IPS-18c (cell line): Measurements from ENCODE around the gene TRAF1.

Source experiments
- H3K4me3 ChIP-seq: 2 replicates; pipeline ENCODE4 v1.7.0; 2013; ENCODE audit warnings: low read depth, mild to moderate bottlenecking, low read length, moderate library complexity; ENCODE audit not compliant: insufficient read depth
- H3K9me3 ChIP-seq: one replicate; pipeline ENCODE4 v1.6.1; 2013; ENCODE audit warnings: mild to moderate bottlenecking, low read length, moderate library complexity; ENCODE audit not compliant: control insufficient read depth, insufficient read depth

Gene TRAF1

DNA sequence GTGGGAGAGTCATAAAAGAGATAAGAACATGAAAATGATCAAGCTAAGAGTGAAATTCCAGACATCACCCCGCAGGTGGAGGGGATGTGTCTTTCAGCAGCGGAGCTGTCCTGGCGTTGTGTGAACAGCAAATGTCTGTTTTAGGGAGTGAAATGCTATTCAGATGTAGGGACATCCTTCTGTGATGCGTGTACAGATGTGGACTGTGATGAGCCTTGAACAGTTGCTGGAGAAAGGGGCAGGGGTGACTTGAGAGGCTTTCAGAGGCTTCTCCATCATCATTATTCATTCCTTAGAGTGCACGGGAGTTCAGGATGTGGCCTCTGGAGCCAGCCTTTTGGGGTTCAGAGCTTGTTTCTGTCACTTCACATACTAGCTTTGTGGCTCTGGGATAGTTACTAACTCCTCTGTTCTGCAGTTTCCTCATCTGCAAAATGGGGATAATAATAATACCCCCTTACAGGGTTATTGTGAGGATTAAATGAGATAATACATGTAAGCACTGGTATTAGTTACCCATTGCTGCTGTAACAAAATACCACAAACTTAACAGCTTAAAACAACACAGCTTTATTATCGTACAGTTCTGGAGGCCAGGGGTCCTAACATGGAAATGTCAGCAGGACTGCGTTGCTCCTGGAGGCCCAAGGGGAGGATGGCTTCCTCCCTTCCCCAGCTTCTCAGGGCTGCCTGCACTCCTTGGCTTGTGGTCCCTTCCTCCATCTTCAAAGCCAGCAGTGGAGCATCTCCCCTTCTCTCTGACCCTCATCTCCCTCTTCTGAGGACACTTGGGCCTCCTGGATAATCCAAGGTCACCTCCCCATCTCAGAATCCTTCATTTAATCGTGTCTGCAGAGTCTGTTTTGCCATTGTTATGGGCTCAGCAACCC is 9.4 kb downstream of the TRAF1 start:
- no peak overlapping the region for H3K4me3 ChIP-seq
- H3K9me3 ChIP-seq, result peaks cover 3% of the 10 kb centered on the region

GRCh38 chr9:120916588-120916987 is 10.0 kb downstream of the TRAF1 start:
- H3K4me3 ChIP-seq, result no peak overlapping the region
- peaks cover 3% of the 10 kb centered on the region for H3K9me3 ChIP-seq

DNA sequence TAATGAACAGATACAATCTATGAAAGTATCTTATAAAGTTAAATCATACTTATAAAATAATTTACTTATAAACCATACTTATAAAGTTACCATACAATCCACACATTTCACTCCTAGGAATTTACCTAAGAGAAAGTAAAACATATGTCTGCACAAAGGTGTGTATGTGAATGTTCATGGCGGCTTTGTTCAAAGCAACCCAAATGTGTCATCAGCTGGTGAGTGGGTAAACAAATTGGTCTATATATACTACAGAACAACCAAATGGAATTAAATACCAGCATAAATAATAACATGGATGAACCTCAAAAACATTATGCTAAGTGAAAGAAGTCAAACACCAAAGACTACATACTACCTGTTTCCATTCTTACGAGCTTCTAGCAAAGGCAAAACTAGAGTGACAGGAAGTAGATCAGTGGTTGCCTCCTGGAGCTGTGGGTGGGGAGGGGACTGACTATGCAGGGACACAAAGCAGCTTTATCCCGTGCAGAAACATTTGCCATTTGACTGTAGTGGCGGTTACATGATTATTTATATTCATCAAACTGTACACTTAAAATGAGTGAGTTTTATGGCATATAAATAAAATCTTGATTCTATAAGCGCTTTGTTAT is 10.6 kb downstream of the TRAF1 start:
- Histone ChIP-seq H3K4me3 (no peak overlapping the region), H3K9me3 (peaks cover 3% of the 10 kb centered on the region)

- H3K4me3 ChIP-seq, result no peak overlapping the region
Measured at GRCh38 chr9:120914953-120915352, 11.6 kb downstream of the TRAF1 start.

GRCh38 chr9:120914396-120914795 is 12.2 kb downstream of the TRAF1 start:
- Histone ChIP-seq H3K9me3 (peaks cover 3% of the 10 kb centered on the region), H3K4me3 (no peak overlapping the region)

More at GRCh38 chr9:120914953-120915352, 11.6 kb downstream of the TRAF1 start:
- peaks cover 3% of the 10 kb centered on the region for H3K9me3 ChIP-seq

- H3K4me3 ChIP-seq, result no peak overlapping the region
- peaks cover 3% of the 10 kb centered on the region for H3K9me3 ChIP-seq
Measured at GRCh38 chr9:120913647-120914264, 12.8 kb downstream of the TRAF1 start.

DNA sequence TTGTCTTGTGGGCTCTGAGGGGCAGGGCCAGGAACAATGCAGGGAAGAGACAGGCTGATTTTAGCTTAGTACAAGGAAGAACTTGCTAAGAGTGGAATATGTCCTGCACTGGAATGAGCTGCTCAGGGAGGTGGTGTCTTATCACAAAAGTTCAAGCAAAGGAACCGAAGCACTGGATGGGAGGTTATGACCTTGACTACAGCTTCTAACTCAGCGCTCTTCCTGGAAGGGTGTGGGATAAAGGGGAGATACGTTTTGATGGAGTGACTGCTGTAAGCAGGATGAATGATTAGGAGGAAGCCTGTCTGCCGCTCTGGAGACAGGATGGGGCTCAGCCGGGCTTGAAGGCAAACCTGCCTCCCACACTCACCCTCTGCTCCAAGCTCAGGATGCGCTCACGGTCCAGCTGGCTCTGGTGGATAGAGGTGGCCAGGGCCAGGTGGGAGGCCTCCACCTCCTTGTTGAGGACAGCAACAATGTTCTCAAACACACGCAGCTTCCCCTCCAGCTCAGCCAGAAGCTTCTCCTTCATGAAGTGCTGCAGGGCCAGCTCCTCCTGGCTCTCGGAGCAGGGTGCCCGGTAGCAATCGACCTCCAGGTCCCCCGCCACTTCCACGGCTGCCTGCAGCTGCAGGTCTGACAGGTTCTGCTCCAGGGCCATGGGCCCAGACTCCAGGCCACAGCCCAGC is 13.5 kb downstream of the TRAF1 start:
- peaks cover 3% of the 10 kb centered on the region for H3K9me3 ChIP-seq
- no peak overlapping the region for H3K4me3 ChIP-seq

DNA sequence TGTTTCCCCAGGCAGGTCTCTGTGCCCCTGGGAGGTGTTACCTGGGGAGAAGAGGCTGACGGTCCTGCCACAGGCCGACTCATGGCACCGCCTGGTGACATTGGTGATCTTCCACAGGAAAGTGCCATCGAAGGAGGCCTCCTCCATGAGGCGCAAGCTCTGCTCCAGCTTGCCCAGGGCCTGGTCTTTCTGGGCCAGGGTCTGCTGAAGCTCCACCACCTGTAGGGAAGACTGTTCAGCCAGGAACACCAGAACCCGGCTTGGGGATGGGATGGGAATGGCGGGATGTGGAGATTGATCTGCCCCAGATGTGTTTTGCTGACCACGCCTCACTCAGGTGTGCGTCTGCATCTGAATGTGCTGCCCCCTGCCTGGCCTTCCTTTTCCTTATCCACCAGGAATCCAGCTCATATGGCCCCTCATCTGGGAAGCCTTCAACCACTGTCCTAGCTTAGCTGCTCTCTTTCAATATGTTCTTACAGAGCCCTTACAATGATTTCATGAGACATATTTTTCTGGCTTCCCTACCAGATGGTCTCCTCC is 15.2 kb downstream of the TRAF1 start:
- Histone ChIP-seq H3K4me3 (no peak overlapping the region), H3K9me3 (peaks cover 3% of the 10 kb centered on the region)

GRCh38 chr9:120910643-120911042 is 16.0 kb downstream of the TRAF1 start:
- Histone ChIP-seq H3K4me3 (no peak overlapping the region), H3K9me3 (peaks cover 3% of the 10 kb centered on the region)

DNA sequence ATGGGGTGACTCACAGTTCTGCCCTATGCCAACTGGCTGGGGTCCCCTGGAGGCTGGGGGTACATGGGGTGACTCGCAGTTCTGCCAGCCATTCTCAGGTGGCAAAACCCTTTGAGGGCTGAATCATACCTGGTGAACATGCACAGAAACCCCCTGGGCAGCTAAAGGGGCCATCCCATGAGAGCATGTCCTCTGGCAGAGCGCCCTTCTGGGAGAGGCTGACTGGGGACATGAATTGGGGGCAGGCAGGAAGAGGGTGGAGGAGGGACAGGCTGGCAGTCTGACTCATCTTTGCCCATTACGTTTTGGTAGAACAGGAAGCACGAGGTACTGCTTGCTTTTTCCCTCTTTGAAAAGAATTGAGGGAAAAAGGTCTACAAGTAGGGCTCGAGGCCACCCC is 16.7 kb downstream of the TRAF1 start:
- Histone ChIP-seq H3K4me3 (no peak overlapping the region), H3K9me3 (peaks cover 3% of the 10 kb centered on the region)

- Histone ChIP-seq H3K4me3 (no peak overlapping the region), H3K9me3 (no peaks in the 10 kb centered on the region)
Measured at GRCh38 chr9:120905315-120906164, 21.1 kb downstream of the TRAF1 start.

DNA sequence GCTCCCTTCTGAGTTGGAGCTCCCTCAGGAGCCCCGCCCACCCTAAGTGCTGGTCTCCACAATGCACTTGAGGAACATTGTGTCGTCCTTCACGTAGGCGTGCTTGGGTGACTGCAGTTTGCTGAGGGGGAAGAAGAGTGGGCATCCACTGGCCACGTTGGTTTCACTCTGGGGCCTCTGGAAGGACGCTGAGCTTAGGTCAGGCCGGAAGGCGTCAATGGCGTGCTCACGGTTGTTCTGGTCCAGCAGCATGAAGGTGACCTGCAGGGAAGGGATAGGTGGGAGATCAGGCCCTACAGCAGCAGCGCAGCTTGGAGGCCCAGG is 21.7 kb downstream of the TRAF1 start:
- H3K9me3 ChIP-seq, result no peaks in the 10 kb centered on the region
- H3K4me3 ChIP-seq, result no peak overlapping the region

GRCh38 chr9:120904061-120904977 is 22.3 kb downstream of the TRAF1 start:
- H3K4me3 ChIP-seq, result no peak overlapping the region
- no peaks in the 10 kb centered on the region for H3K9me3 ChIP-seq

- H3K4me3 ChIP-seq, result no peak overlapping the region
- no peaks in the 10 kb centered on the region for H3K9me3 ChIP-seq
Measured at GRCh38 chr9:120902569-120903535, 23.7 kb downstream of the TRAF1 start.
